IPS-NIHi7 (cell line): Measurements from ENCODE around the gene LAMB3.

Experiments
- DNase-seq: peaks from one replicate; pipeline ENCODE4 v3.0.0; 2012; ENCODE audit warnings: mixed read lengths; ENCODE audit errors: extremely low spot score

The LAMB3 gene

DNA sequence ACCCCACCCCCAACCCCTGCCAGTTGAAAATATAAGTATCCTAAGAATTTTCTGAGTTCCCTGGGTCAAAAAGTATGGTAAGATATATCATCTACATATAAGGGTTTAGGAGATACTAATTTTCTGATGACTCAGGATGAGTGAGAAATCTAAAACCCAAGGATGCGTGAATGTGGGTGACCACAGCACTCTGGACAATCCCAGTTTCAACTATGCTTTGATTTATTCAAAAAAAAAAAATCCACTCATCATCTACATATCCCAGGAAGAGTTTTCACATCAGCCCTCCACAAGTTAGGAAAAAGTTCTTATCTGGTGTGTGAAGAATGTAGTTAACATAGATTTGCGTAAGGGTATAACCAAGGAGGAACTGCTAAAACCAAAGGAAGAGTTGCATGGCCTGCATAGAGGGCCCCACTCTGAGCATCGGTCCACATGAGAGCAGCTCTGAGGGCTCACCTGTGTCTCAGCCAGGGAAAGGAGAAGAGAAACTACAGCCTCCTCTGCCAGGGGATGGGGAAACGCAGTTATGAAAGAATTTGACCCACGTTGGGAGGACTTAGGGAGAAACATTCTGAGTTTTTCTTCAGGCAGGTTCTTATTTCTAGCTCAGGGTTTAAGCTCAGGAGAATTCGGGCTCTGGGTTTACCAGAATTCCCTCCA is 18.8 kb downstream of the LAMB3 start:
- no peak for DNase-seq

DNA sequence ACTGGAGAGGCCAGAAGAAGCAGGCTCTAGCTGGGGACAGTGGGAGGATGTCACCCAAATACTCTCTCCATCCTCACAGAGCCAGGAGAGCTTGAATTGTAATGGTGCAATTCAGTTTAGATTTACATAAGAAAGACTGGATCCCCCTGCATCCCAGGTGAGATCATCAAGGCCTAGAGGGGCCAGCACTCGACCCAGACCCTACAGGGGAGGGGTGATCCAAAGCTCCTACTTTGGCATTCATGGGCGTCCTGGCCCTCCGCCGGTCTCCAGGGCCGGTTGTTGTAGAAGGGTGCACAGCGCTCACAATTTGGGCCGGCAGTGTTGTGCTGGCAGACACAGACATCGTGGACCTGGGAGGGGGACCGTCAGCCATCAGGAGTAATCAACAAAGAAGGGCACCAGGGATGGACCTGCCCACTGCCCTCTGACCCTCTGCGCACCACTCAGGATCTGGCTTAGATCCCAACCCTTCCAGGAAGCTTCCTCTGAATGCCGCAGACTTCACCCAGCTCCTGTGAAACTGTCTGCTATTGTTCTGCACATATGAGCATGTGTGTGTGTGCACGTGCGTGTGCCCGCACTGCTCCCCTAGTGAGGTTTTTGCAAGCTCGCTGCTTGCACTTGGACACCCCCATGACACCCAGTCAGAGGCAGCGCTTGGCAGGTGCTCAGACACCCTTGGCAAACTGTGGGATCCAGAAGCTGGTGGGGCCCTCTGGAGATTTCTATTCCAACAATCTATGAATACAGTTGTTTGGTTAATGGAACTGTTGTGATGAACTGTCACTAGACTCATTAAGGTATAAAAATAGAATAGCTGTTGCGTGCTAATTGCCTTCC is 21.6 kb downstream of the LAMB3 start:
- DNase-seq: peak; percentile 76

DNA sequence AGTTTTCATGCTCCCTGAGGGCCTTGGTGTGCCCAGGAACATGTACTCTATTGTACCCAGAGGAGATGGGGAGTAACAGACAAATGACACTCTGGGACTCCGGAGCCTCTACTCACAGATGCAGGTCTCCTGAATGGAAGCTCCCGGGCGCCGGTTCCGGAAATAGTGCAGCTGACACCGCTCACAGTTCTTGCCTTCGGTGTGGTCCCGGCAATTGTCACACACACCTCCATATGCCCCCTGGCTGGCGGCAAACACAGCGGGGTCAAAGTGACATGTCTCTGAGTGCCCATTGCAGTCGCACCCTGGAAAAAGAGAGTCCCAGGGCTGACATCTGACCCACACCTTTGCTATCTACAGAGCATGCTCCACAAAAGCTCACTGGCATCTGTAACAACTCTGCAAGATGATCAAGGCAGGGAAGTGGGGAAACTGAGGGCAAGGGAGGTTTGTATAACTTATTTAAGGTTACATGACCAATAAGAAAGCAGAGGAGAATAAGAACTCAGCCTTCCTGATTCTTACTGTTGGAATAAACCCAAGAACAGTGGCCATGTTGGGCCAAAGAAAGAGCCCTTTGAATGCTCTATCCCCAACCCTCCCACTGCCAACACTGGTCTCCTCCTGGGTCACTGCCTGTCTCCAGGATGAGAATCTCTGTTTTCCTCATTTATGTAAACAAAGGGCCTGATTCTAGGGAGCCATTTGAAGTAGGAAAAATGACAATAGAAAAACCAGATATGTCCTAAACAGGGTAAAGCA is 22.4 kb downstream of the LAMB3 start:
- no peak for DNase-seq

DNA sequence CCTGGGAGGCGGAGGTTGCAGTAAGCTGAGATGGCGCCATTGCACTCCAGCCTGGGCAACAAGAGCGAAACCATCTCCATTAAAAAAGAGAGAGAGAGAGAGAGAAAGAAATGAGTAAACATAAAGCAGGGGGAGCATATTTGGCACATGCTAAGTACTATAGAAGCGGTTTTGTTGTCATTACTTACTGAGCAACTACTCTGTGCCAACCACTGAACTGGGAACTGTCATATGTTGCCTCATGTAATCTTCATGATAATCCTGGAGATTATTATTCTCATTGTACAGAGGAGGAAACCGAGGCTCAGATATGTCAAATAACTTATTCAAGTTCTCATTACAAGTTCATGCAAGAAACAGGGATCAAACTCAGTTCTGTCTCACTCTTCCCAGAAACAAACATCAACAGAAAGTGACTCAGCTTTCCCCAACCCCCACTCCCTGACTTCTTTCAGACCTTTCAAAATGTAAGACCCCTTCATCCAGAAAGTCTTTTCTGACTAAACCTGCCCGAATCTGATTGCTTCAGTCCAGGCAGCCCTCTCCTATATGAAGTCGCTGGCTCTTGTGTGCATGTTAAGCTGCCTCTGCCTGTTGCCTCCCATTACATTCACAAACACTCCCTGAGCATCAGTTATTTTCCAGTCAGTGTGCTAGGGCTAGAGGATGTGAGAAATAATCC is 23.5 kb downstream of the LAMB3 start:
- no peak for DNase-seq

DNA sequence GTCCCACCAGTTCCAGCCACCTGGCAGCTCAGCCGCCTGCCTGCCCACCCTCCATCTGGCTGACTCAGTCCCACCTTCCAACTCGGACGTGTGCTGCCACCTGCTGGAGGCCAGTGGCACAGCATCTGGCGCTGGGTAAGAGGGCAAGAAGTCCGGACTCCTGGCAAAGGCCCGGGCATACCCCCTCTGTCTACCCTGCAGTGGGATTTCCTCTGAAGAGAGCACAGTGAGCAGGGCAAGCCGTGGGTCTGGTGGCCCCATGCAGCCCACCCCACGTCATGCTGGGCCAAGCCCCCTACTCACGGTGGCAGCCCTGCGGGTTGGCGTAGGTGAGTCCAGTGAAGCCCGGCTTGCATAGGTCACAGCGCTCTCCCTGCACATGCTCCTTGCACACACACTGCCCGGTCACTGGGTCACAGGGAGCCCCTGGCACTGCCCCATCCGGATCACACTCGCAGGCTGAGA is 24.5 kb downstream of the LAMB3 start:
- peak; percentile 87 for DNase-seq

DNA sequence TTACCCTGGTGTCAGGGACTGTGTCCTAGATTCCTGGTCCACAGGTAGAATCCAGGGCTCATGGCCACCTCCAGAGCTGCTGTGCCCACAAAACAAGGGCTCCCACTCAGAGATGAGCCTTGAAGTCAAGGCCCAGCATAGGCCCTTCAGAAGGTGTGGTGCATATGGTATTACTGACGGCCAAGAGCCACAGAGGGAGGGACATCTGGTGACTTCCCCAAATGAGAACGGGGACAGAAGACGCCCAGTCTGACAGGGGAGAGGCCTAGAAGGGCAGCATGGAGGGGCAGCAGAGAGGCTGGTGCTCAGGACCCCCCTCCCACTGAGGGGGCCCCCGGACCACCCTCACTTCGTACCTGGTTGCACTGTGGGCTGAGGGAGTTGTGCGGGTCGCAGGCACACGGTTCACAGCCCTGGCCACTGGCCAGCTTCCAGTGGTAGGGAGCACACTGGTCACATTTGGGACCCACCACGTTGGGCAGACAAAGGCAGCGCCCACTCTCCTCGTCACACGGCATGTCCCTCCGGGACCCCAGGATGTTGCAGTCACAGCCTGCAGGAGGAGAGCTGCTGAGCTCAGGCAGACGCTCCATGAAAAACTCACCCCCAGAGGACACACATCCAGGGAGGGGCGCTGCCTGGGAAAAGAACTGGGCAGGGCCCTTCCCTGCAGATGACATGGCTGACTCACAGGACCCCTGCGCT is 25.0 kb downstream of the LAMB3 start:
- DNase-seq: no peak

DNA sequence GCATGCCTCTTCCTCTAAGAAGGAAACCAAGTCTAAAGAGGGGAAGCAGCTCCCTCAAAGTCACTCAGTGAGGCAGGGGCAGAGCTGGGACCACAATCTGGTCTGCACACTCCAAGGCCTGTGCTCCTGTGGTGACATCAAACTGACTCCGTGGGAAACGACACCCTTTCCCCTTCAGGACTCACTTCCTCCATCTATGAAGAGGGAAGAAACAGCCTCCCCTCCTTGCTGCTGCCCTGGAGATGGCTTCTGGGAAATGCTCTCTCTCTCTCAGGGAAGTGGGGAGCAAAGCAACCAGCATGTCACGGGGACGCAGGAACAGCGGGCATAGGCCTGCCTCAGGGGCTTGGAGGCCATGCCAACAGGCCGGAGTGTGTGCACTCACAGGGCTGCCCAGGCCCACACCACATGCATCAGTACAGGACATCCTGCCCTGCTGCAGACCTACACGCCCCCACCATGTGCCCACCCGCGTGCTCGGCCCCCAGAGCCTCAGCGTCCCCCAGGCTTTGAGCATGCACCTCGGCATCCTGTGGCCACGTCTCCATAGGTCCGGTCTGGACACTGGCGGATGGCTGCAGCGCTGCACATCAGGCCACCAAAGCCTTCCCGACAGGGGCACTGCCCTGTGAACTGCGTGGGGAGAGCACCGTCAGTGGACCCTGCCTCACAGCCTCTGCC is 25.7 kb downstream of the LAMB3 start:
- no peak for DNase-seq

DNA sequence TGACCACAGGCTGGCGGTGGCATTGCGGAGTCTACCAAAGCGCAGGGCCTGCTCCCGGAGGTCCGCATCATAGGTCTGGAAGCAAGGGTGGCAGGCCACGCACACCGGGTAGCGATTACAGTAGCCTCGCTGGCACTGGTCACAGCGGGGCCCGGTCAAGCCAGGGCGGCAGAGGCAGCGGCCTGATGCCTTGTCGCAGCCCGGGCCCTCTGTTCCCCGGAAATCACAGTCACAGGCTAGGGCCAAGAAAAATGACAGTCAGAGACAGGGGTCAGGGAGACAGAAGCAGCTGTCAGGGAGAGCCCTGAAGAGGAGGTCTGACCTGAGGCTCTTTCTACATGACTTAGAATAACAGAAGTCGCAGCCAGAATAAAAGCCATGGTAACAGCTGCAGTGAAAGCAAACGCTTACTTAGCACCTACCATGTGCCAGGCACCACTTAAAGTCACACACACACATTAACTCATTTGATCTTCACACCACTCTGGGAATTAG is 26.4 kb downstream of the LAMB3 start:
- DNase-seq: no peak

DNA sequence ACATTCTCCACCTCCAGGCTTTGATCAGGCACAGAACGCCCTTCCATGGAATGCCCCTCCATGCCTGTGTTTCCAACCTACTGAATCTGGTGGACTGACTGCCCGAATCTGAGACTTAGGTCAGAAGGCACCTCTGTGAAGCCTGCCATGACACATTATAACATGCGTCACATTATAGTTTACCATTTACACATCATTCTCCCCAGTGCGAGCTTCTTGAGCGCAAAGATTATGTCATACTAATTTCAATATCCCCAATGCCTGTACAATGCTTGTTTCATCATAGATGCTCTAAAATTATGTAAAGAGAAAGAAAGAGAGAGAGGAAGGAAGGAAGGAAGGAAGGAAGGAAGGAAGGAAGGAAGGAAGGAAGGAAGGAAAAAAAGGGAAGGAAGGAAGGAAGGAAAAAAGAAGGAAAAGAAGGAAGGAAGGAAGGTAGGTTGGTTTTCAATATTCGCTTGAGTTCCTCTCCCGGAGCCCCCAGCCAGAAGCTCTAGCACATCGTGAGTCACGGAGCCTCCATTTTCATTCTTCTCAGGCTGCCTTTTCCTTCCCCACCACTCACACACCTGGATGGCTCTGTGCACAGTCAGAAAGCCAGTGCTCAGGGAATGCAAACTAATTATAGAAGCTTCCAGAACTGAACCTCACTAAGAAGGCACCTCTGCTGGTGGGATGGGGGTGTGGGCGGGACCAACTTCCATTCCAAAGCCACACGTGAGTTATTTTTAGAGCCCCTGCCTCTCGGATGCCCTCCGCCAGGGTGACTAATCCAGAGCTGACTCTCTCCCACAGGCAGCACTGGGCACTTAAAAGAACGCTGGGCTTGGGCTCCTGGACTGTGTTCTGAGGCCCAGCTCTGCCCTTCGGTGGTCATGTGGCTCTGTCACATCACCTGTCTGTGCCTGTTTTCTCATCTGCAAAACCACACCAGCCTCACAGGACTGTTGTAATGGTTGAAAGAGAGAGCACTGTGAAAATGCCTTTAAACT is 27.4 kb downstream of the LAMB3 start:
- no peak for DNase-seq

DNA sequence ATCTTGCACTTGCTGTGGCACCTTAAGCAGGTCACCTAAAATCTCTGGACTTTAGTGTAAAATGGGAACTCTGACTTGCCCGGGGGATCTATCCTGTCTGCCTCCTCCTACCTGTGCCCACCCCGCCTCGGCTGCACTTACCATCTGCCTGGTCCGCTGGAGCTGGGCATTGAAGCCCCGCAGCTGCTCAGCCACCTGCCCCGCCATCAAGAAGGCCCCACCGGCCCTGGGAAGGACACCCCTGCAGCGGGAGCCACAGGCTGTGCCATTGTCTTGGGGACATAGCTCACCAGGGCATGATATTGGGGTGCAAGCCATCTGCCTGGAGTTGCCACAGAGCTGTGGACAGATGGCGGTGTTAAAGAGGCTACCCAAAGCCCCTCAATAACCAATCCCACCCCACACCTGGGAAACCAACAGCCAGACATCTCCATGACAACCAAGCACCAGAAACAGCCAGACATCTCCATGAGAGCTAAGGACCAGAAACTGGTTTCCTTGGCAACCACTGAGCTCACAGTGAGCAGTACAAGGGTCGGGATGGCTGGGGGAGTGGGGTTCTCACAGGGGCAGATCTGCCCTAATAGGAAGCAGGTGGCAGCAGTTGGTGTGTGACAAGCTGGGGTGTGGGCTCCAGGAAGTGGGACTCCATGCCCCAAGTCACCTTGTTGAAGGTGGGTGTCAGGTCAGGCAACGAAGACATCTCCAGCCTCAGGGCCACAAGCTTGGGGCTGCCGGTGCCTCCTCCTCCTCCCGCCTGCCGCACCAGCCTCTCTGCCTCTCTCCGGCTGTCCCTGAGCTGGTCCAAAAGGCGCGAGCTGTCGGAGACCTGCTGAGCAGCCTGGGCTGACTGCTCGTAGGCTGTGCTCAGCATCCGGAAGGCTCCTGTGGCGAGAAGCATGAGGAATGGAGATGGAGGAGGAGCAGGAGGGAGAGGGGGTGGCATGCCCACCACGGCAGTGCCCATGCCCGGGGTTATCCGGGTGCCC is 29.1 kb downstream of the LAMB3 start:
- no peak for DNase-seq

DNA sequence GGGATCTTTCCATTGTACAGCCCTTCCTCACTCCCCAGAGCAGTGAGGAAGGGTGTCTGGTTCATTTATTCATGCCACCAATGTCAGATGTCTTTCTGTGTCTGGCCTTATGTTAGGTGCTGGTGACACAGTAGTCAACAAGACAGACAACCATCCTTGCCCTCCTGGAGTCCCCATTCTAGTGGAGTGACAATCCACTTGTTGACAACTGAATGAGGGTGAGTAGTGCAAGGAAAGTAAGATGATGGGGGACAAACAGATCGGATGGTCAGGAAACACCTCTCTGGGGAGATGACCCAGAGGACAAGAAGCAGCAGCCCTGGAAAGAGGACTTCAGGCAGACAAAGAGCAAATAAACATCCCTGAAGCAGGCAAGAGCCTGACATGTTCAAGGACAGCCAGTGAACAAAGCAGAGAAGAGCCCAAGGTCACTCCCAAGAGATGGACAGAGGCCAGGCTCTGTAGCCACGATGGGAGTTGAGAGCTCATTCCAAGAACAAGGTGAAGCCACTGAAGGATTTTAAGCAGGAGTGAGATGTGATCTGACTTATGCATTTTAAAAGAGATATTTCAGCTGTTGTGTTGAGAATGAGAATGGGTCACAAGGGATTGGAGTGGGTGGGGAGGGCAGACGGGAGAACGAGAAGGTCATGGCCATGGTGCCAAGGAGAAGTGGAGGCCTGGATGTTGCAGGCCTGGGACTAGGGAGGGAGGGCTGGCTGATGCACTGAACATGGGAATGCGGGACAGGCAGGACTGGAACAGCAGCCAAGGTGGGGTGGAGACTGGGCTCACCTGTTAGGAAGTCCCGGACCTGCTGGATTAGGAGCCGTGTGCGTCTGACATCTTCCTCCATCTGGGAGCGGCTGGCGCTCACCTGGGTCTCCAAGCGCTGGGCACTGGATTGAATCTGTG is 30.2 kb downstream of the LAMB3 start:
- DNase-seq: no peak

DNA sequence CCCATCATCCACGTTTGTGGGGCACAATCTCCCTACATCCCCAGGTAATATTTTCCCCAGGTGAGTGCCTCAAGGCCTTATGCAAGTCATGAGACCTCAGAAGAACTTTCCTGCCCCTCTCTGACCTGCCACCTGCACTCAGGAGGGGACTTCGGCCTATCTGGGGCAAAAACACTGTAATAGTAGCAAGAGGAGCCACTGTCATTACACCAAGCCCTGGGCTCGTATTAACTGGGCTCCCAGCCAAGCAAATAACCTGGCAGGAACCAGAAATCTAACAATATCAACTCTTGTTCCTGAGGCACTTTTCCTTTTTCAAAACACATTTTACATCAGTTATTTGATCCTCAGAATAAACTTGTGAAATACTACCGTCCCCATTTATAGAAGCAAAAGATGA is 30.9 kb downstream of the LAMB3 start:
- DNase-seq: no peak

DNA sequence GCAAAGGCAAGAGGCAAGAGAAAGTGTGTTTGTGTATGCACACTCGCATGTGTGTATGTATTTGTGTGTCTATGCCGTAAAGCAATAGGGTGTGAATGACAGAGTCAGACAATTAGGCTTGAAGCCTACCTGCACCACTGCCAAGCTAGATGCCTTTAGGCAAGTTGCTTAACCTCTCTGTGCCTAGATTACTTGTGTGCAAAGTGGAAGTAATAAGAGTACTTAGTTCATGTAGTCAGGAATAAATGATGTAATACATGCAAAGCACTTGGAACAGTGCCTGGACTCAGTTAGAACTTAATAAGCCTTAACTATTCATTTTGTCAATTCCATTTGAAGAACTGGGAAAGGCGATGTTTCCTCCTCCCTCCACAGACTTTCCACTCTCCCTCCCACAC is 31.7 kb downstream of the LAMB3 start:
- no peak for DNase-seq

DNA sequence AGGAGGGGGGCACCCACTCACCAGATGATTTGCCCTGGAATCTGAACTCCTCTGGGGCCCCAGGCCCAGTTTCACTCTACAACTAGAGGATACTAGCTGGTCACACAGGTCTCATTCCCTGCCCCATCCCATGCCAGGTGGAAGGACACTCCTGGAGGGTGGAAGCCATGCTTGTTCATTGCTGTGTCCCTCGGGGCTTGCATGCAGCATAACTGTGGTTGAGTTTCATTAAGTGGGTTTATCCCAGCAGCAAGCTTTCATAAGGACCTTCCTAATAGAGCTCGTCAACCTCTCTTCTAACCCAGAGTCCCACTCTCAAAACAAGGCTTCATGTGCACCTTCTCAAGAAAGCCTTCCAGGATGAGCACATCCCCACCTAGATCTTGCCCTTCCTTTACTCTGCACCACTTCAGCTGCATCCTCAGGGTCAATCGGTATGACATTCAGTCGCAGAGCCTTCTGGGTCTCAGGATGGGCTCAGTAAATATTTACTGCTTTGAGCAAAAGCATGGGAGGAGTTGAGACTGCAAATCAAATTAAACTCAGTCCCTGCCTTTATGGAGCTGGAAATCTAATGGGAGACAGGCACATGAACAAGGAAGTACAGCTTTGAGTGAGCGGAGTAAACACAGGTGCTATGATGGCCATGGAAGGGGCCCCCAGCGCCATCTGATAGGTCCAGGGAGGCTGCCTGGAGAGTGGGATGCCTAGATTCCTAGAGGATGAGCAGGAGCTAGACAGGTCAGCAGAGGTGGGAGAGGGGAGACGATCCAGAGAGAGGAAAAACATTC is 32.3 kb downstream of the LAMB3 start:
- DNase-seq: no peak

DNA sequence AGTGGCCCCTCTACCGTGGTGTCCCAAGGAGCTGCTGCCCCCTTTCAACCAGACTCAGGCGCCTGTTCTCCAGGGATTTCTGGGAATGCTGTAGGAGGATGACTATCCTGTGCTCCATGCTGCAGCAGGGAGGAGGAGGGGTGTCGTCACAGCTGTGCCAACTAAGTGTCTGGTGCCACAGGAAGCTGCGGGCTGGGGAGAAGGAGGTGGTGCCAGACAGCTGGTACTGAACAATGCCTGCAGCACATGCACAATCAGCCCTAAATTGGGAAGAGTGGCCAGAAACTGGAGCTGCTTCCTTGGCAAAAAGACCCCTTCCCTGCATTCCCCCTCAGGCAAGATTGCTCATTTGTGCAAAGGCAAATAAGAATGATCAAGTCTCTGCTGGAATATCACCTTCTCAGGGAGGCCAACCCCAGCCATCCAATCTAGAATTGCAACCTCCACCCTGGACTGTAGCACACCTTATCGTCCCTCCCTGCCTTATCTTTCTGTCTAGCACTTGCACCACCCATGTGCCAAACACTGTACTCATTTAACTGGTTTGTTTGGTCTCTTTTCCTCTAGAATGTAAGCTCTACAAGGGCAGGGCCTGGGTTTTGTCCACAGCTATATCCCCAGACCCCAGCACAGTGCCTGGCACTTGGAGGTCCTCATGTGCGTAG is 33.3 kb downstream of the LAMB3 start:
- no peak for DNase-seq

DNA sequence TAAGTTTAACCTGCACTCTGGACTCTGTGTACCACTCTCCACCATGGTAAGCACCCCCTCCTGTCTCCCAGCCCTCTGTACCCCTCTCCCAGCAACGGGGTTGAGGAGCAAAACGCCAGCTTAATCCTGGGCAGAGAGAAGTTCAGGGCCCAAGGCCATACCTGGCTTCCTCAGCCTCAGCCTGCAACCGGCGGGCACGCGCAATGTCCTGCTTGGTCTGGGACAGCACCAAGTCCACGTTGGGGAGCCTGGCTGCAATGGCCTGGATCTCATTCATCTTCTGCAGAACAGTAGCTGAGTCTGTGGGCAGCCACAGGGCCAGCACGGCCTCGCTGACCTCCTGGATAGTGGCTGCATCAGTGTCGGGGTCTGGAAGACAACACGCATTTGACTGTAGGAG is 33.9 kb downstream of the LAMB3 start:
- DNase-seq: no peak
